PC-3 (cell line): Measurements from ENCODE around the gene TAS1R1. TPM values are rescaled to one million over a fixed set of nuclear protein-coding genes. Genes with fewer than 3 reads are reported as not detected.

Source experiments
- ATAC-seq: fragments of 200-7000 bp; cut with Tn5 transposase; 2 replicates; pipeline ENCODE4 v1.9.1; 2020; ENCODE audit warnings: mild to moderate bottlenecking, moderate library complexity
- BruUV-seq: library from RNA; stranded (reverse); fragments of 400-500 nt; replicated peaks from 2 replicates; lab custom pipeline; 2021; lab: Mats Ljungman, UMichigan
- CTCF ChIA-PET: fragments of 300-600 bp; sonication (Branson Sonifier 250); formaldehyde crosslinking; loops from one replicate; lab custom pipeline; 2022; ENCODE audit warnings: antibody characterized with exemption; lab: Charles Lee
- POLR2A ChIA-PET: fragments of 300-600 bp; sonication (Branson Sonifier 250); formaldehyde crosslinking; loops from one replicate; lab custom pipeline; 2022; ENCODE audit warnings: antibody characterized with exemption; ENCODE audit not compliant: unreplicated experiment; lab: Charles Lee
- DNase-seq: peaks from one replicate; pipeline ENCODE4 v3.0.0-alpha.2; 2015
- H2AFZ ChIP-seq: fragments of 300-600 bp; sonication (generic); 2 replicates; pipeline ENCODE4 v1.6.0; 2016; ENCODE audit warnings: antibody characterized with exemption, low read length
- H3F3A ChIP-seq: fragments of 300-600 bp; sonication (generic); one replicate; pipeline ENCODE4 v1.6.0; 2017; ENCODE audit warnings: antibody characterized with exemption, low read length, control low read depth, mild to moderate bottlenecking; ENCODE audit not compliant: unreplicated experiment
- H3K27ac ChIP-seq: fragments of 300-600 bp; sonication (generic); 2 replicates; pipeline ENCODE4 v1.5.1; 2016; ENCODE audit warnings: mild to moderate bottlenecking, low read length
- H3K27me3 ChIP-seq: fragments of 300-600 bp; sonication (generic); 2 replicates; pipeline ENCODE4 v1.6.1; 2016; ENCODE audit warnings: low read length, mixed read lengths
- H3K36me3 ChIP-seq: fragments of 300-600 bp; sonication (generic); 2 replicates; pipeline ENCODE4 v1.6.1; 2016; ENCODE audit warnings: low read depth, mixed run types, low read length, mixed read lengths
- H3K4me1 ChIP-seq: fragments of 300-600 bp; sonication (generic); 2 replicates; pipeline ENCODE4 v1.5.1; 2016; ENCODE audit warnings: low read length; ENCODE audit not compliant: insufficient read depth
- H3K4me2 ChIP-seq: fragments of 300-600 bp; sonication (generic); 2 replicates; pipeline ENCODE4 v1.6.0; 2016; ENCODE audit warnings: low read length
- H3K4me3 ChIP-seq: fragments of 300-600 bp; sonication (generic); 2 replicates; pipeline ENCODE4 v1.5.1; 2016; ENCODE audit warnings: mild to moderate bottlenecking, low read length, mixed read lengths
- H3K79me2 ChIP-seq: fragments of 300-600 bp; sonication (generic); 2 replicates; pipeline ENCODE4 v1.6.1; 2017; ENCODE audit warnings: low read length, mixed read lengths
- H3K9ac ChIP-seq: fragments of 300-600 bp; sonication (generic); 2 replicates; pipeline ENCODE4 v1.6.0; 2016; ENCODE audit warnings: mild to moderate bottlenecking, low read length
- H3K9me2 ChIP-seq: fragments of 300-600 bp; sonication (generic); replicated peaks from 2 replicates; pipeline ENCODE4 v1.6.1; 2016; ENCODE audit warnings: mixed run types, low read length, mixed read lengths
- H3K9me3 ChIP-seq: fragments of 300-600 bp; sonication (generic); 2 replicates; pipeline ENCODE4 v1.6.1; 2016; ENCODE audit warnings: low read length, mixed read lengths
- H4K20me1 ChIP-seq: fragments of 300-600 bp; sonication (generic); 2 replicates; pipeline ENCODE4 v1.6.1; 2016; ENCODE audit warnings: low read length, mixed read lengths
- EZH2 ChIP-seq: fragments of 300-600 bp; sonication (generic); IDR thresholded peaks from one replicate; pipeline ENCODE4 v1.6.1; 2017; ENCODE audit warnings: antibody characterized with exemption, mild to moderate bottlenecking, low read length; ENCODE audit not compliant: unreplicated experiment
- EZH2phosphoT487 ChIP-seq: fragments of 300-600 bp; sonication (generic); IDR thresholded peaks from 2 replicates; pipeline ENCODE4 v1.6.1; 2018; ENCODE audit warnings: mild to moderate bottlenecking, antibody characterized with exemption, low read length, borderline replicate concordance
- intact Hi-C: fragments of 100-400 bp; cut with micrococcal nuclease; formaldehyde crosslinking; loops from 2 replicates; pipeline ENCODE4 v1.9.0; 2023
- total RNA-seq: library from RNA; depleted of rRNA; stranded (reverse); fragments of >200 nt; gene quantifications from 2 replicates; pipeline ENCODE4 v1.2.3, GENCODE V29; 2014
- TF ChIP-seq, protein P1 (sequence below): fragments of 300-600 bp; sonication (generic); conservative IDR thresholded peaks from 2 replicates; pipeline ENCODE4 v1.5.1; 2017; ENCODE audit warnings: antibody characterized with exemption, low read depth, mild to moderate bottlenecking, low read length

Gene TAS1R1
- total RNA-seq, 1 experiment from 2014 or later: not detected

DNA sequence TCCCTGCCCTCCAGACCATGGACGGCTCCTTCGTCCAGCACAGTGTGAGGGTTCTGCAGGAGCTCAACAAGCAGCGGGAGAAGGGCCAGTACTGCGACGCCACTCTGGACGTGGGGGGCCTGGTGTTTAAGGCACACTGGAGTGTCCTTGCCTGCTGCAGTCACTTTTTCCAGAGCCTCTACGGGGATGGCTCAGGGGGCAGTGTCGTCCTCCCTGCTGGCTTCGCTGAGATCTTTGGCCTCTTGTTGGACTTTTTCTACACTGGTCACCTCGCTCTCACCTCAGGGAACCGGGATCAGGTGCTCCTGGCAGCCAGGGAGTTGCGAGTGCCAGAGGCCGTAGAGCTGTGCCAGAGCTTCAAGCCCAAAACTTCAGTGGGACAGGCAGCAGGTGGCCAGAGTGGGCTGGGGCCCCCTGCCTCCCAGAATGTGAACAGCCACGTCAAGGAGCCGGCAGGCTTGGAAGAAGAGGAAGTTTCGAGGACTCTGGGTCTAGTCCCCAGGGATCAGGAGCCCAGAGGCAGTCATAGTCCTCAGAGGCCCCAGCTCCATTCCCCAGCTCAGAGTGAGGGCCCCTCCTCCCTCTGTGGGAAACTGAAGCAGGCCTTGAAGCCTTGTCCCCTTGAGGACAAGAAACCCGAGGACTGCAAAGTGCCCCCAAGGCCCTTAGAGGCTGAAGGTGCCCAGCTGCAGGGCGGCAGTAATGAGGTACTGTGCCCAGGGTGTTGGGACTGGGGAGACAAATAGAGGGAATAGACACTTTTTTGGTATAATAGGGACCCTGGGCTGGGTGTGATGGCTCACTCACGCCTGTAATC is 25.7 kb downstream of the TAS1R1 start:
- H3K9ac ChIP-seq: peak overlapping the region; percentile 85
- CTCF ChIA-PET: interaction anchor here (0.6 to 1.6 kb wide), 2 partner anchors 19 to 663 kb away, joined by 3 to 4 read pairs; no protein-coding TSS in a partner anchor
- peaks cover 35% of the 10 kb centered on the region for H3K79me2 ChIP-seq
- H3K4me1 ChIP-seq: peaks cover 27% of the 10 kb centered on the region
- no peaks in the 10 kb centered on the region for H3K9me3 ChIP-seq
- DNase-seq: peak; percentile 40
- H3K4me3 ChIP-seq: peak overlapping the region; percentile 92
- POLR2A ChIA-PET: interaction anchor here (0.7 kb wide), 1 partner anchor 185 kb away, joined by 3 read pairs; no protein-coding TSS in a partner anchor
- 0 out of 2 replicates have a peak overlapping the region, but pooled peaks have one; percentile 11 for H3K27ac ChIP-seq
- H3K27me3 ChIP-seq: no peaks in the 10 kb centered on the region
- peak overlapping the region; percentile 68 for H2AFZ ChIP-seq
- intact Hi-C loops: loop anchor here (2.0 kb wide), 1 partner anchor 66 kb away; no protein-coding TSS in a partner anchor
- BruUV-seq: no TSS peak
- ATAC-seq: peak; percentile 5
- no peaks in the 10 kb centered on the region for H3F3A ChIP-seq
- TF ChIP-seq EZH2phosphoT487: no peak
- TF ChIP-seq, protein P1, sequence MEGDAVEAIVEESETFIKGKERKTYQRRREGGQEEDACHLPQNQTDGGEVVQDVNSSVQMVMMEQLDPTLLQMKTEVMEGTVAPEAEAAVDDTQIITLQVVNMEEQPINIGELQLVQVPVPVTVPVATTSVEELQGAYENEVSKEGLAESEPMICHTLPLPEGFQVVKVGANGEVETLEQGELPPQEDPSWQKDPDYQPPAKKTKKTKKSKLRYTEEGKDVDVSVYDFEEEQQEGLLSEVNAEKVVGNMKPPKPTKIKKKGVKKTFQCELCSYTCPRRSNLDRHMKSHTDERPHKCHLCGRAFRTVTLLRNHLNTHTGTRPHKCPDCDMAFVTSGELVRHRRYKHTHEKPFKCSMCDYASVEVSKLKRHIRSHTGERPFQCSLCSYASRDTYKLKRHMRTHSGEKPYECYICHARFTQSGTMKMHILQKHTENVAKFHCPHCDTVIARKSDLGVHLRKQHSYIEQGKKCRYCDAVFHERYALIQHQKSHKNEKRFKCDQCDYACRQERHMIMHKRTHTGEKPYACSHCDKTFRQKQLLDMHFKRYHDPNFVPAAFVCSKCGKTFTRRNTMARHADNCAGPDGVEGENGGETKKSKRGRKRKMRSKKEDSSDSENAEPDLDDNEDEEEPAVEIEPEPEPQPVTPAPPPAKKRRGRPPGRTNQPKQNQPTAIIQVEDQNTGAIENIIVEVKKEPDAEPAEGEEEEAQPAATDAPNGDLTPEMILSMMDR: peak; percentile 59
- no peaks in the 10 kb centered on the region for H3K9me2 ChIP-seq
- peak overlapping the region; percentile 89 for H3K4me2 ChIP-seq
- H3K36me3 ChIP-seq: no peaks in the 10 kb centered on the region
- no peaks in the 10 kb centered on the region for H4K20me1 ChIP-seq

DNA sequence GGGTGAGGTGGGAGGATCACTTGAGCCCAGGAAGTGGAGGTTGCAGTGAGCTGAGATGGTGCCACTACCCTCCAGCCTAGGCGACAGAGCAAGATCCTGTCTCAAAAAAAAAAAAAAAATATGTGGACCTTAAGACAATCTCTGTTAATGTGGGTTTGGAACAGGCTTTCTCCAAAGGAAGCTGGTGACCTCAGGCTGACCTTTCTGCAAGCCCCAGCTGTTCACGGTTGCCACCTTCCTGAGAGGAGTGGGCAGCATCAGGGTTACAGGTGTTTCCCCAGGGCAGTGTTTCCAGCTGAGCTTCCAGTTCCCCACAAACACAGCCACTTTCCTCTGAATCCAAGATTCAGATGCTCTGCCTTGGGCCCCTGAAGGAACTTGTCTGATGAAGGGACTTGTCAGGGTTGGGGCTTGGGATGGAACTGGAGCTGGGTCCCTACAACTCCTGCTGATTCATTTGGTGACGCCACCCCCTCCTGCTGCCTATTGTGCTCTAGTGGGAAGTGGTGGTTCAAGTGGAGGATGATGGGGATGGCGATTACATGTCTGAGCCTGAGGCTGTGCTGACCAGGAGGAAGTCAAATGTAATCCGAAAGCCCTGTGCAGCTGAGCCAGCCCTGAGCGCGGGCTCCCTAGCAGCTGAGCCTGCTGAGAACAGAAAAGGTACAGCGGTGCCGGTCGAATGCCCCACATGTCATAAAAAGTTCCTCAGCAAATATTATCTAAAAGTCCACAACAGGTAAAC is 26.6 kb downstream of the TAS1R1 start:
- Histone ChIP-seq H4K20me1 (no peaks in the 10 kb centered on the region), H3K4me3 (peak overlapping the region; percentile 92; the same call in 1 of the 2 replicates), H3K79me2 (peaks cover 35% of the 10 kb centered on the region), H3K9me2 (no peaks in the 10 kb centered on the region), H3K9ac (no peak overlapping the region), H3F3A (no peaks in the 10 kb centered on the region), H3K4me2 (peak overlapping the region; percentile 89), H3K9me3 (no peaks in the 10 kb centered on the region), H3K4me1 (peaks cover 27% of the 10 kb centered on the region), H3K36me3 (no peaks in the 10 kb centered on the region), H3K27ac (no peak overlapping the region), H3K27me3 (no peaks in the 10 kb centered on the region), H2AFZ (no peak overlapping the region)
- intact Hi-C loops: loop anchor here (2.0 kb wide), 1 partner anchor 65 kb away; no protein-coding TSS in a partner anchor
- ChIA-PET POLR2A (no interaction called here), CTCF (no interaction called here)
- peak; percentile 63 for DNase-seq
- no TSS peak for BruUV-seq
- ATAC-seq: peak; percentile 2; the same call in 1 of the 2 replicates
- TF ChIP-seq EZH2 (no peak), EZH2phosphoT487 (no peak)
- TF ChIP-seq, protein P1: no peak
